IMR-90 (cell line): ENCODE measurements around the gene AK2. TPM values are rescaled to one million over a fixed set of nuclear protein-coding genes. Genes with fewer than 3 reads are reported as not detected.

ENCODE experiments used
- ATAC-seq: fragments of 200-7000 bp; cut with Tn5 transposase; 2 replicates; pipeline ENCODE4 v1.9.1; 2020; ENCODE audit warnings: low read depth, mild to moderate bottlenecking, moderate library complexity
- BruUV-seq: library from RNA; stranded (reverse); fragments of 400-500 nt; replicated peaks from 2 replicates; lab custom pipeline; 2021; lab: Mats Ljungman, UMichigan
- CTCF ChIA-PET: fragments of 300-600 bp; formaldehyde crosslinking; extraction: SDS; loops from one replicate; lab custom pipeline; 2021; ENCODE audit warnings: antibody characterized with exemption; lab: Yijun Ruan, JAX
- POLR2A ChIA-PET: fragments of 300-600 bp; sonication (Branson Sonifier 250); formaldehyde crosslinking; loops from one replicate; lab custom pipeline; 2022; ENCODE audit warnings: antibody characterized with exemption; ENCODE audit not compliant: unreplicated experiment; lab: Charles Lee
- DNase-seq: peaks from one replicate; pipeline ENCODE4 v3.0.0; 2013
- H2AFZ ChIP-seq: replicated peaks from 2 replicates; pipeline ENCODE3; 2013; ENCODE audit warnings: low read length, mild to moderate bottlenecking; ENCODE audit not compliant: poor library complexity
- H2AK5ac ChIP-seq: 2 replicates; pipeline ENCODE4 v1.6.1; 2013; ENCODE audit warnings: low read depth, low read length, inconsistent platforms
- H2AK9ac ChIP-seq: replicated peaks from 2 replicates; pipeline ENCODE3; 2013; ENCODE audit warnings: mild to moderate bottlenecking, low read depth, low read length, moderate library complexity; ENCODE audit not compliant: poor library complexity
- H2BK120ac ChIP-seq: 2 replicates; pipeline ENCODE4 v1.6.1; 2013; ENCODE audit warnings: low read depth, low read length, inconsistent platforms
- H2BK15ac ChIP-seq: 3 replicates; pipeline ENCODE4 v1.6.1; 2013; ENCODE audit warnings: low read depth, low read length, inconsistent platforms
- H2BK20ac ChIP-seq: 2 replicates; pipeline ENCODE4 v1.6.1; 2013; ENCODE audit warnings: low read depth, mild to moderate bottlenecking, inconsistent platforms, low read length, moderate library complexity
- H2BK5ac ChIP-seq: 2 replicates; pipeline ENCODE4 v1.6.1; 2013; ENCODE audit warnings: mild to moderate bottlenecking, low read depth, low read length, inconsistent platforms; ENCODE audit not compliant: poor library complexity, severe bottlenecking
- H3K14ac ChIP-seq: replicated peaks from 2 replicates; pipeline ENCODE4 v1.6.1; 2013; ENCODE audit warnings: low read depth, low read length, inconsistent platforms
- H3K18ac ChIP-seq: 2 replicates; pipeline ENCODE4 v1.6.1; 2013; ENCODE audit warnings: low read depth, low read length, control low read depth
- H3K23ac ChIP-seq: 2 replicates; pipeline ENCODE4 v1.6.1; 2013; ENCODE audit warnings: low read depth, low read length, inconsistent platforms
- H3K27ac ChIP-seq: 2 replicates; pipeline ENCODE4 v1.5.1; 2013; ENCODE audit warnings: mild to moderate bottlenecking, control low read depth, low read length; ENCODE audit not compliant: insufficient read depth
- H3K27me3 ChIP-seq: 2 replicates; pipeline ENCODE4 v1.6.1; 2013; ENCODE audit warnings: low read length; ENCODE audit not compliant: control insufficient read depth, insufficient read depth
- H3K36me3 ChIP-seq: 2 replicates; pipeline ENCODE4 v1.6.1; 2013; ENCODE audit warnings: low read length, mixed read lengths; ENCODE audit not compliant: control insufficient read depth, insufficient read depth
- H3K4ac ChIP-seq: 2 replicates; pipeline ENCODE4 v1.6.1; 2013; ENCODE audit warnings: low read depth, low read length, inconsistent platforms
- H3K4me1 ChIP-seq: 2 replicates; pipeline ENCODE4 v1.6.1; 2013; ENCODE audit warnings: low read length, mixed read lengths; ENCODE audit not compliant: control insufficient read depth, insufficient read depth
- H3K4me2 ChIP-seq: 2 replicates; pipeline ENCODE4 v1.6.1; 2013; ENCODE audit warnings: low read depth, mild to moderate bottlenecking, control low read depth, low read length, moderate library complexity
- H3K4me3 ChIP-seq: 2 replicates; pipeline ENCODE4 v1.5.1; 2013; ENCODE audit warnings: low read depth, mild to moderate bottlenecking, control low read depth, low read length, moderate library complexity; ENCODE audit not compliant: insufficient read depth
- H3K56ac ChIP-seq: 2 replicates; pipeline ENCODE4 v1.6.1; 2013; ENCODE audit warnings: low read length, inconsistent platforms; ENCODE audit not compliant: insufficient read depth; ENCODE audit errors: extremely low read depth
- H3K79me1 ChIP-seq, 2 experiments: 2 replicates each; pipeline ENCODE4 v1.6.1; 2013; ENCODE audit warnings: low read length in 2 of 2, inconsistent platforms in 1 of 2, low read depth in 1 of 2
- H3K9ac ChIP-seq: 2 replicates; pipeline ENCODE4 v1.6.1; 2013; ENCODE audit warnings: low read depth, low read length, control low read depth
- H3K9me1 ChIP-seq: 2 replicates; pipeline ENCODE4 v1.6.1; 2013; ENCODE audit warnings: low read length, inconsistent platforms; ENCODE audit not compliant: insufficient read depth
- H3K9me3 ChIP-seq: 2 replicates; pipeline ENCODE4 v1.6.1; 2013; ENCODE audit warnings: low read length; ENCODE audit not compliant: control insufficient read depth, insufficient read depth
- H4K20me1 ChIP-seq: 2 replicates; pipeline ENCODE4 v1.6.1; 2013; ENCODE audit warnings: low read length, inconsistent platforms; ENCODE audit not compliant: insufficient read depth
- H4K5ac ChIP-seq: 2 replicates; pipeline ENCODE4 v1.6.1; 2013; ENCODE audit warnings: mild to moderate bottlenecking, low read depth, low read length, control low read depth
- H4K8ac ChIP-seq, 2 experiments: 2 replicates each; pipeline ENCODE4 v1.6.1; 2013; ENCODE audit warnings: low read depth in 2 of 2, low read length in 2 of 2, control low read depth in 1 of 2, inconsistent platforms in 1 of 2
- H4K91ac ChIP-seq: 2 replicates; pipeline ENCODE4 v1.6.1; 2013; ENCODE audit warnings: low read depth, low read length, inconsistent platforms; ENCODE audit not compliant: insufficient read depth
- RCOR1 ChIP-seq: IDR thresholded peaks from 2 replicates; pipeline ENCODE4 v1.6.1; 2012; ENCODE audit warnings: mild to moderate bottlenecking, low read length, improper control_type of control experiment; ENCODE audit not compliant: insufficient replicate concordance
- WGBS, 2 experiments: methylation state at CpG; one replicate each; pipeline versions ENCODE4 v1.1.5 to v1.1.7; 2013; ENCODE audit warnings: missing lambda C conversion rate in 2 of 2; ENCODE audit not compliant: insufficient read length in 1 of 2; ENCODE audit errors: extremely low coverage in 2 of 2; 5-methylcytosine and 5-hydroxymethylcytosine counted together
- dilution Hi-C: fragments of 300-500 bp; cut with HindIII; formaldehyde crosslinking; loops from one replicate; pipeline ENCODE4 v1.14.3; 2018; ENCODE audit warnings: low sequenced_read_pairs; ENCODE audit not compliant: unreplicated experiment
- in situ Hi-C: fragments of 300-500 bp; cut with MboI; formaldehyde crosslinking; loops from 3 replicates; pipeline ENCODE4 v1.14.3; 2019; ENCODE audit warnings: low sequenced_read_pairs, inconsistent platforms, mixed read lengths
- intact Hi-C: fragments of 100-400 bp; cut with micrococcal nuclease; formaldehyde crosslinking; loops from 2 replicates; pipeline ENCODE4 v1.10.0; 2022
- polyA plus RNA-seq, 3 experiments: library from polyadenylated mRNA; depleted of rRNA; stranded (reverse); fragments of >200 nt; gene quantifications; 2 replicates each; pipeline ENCODE4 v1.2.3, GENCODE V29; 2012; ENCODE audit warnings: low replicate concordance in 1 of 3
- total RNA-seq: library from RNA; depleted of rRNA; stranded (reverse); fragments of >200 nt; gene quantifications from 2 replicates; pipeline ENCODE4 v1.2.3, GENCODE V29; 2012

AK2 gene
- total and polyA plus RNA-seq, 2 of the 4 experiments (the other 2 are of a cell fraction) = 118 to 203 TPM

DNA sequence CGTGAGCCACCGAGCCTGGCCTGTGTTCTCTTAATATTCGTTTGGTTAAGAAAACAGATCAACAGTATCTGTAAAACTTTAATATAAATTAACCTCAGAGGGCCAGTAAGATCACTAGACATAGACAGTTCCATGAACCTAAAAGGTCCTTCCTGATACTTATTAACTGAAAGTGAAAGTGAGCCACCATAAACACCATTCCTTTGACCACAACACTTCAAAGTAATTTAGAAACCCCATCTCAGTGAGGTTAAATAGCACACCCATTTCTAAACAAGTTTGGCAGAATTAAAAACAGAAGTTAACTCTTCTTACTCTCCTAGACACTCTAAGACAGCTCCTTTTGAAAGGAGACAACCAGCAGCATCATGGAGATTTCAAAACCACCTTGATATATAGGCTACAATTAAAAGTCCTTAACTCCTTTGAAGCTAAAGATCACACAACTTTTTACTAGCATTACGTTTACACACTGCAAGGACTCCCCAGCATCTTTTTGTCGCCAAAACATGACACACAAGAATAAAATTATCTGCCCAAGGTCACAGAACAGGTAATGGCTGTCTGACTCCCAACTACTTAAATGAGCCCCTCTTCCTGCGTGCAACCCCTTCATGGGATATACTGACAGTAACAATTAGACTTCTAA, 74.3 kb downstream of the AK2 start:
- Histone ChIP-seq H3K4ac (no peak overlapping the region), H4K8ac (no peak overlapping the region), H2AK5ac (no peak overlapping the region), H4K5ac (no peak overlapping the region), H3K4me1 (peaks cover 10% of the 10 kb centered on the region), H2BK120ac (no peak overlapping the region), H3K14ac (0 out of 2 replicates have a peak overlapping the region, but pooled peaks have one; percentile 43), H3K18ac (no peak overlapping the region), H3K27ac (no peak overlapping the region), H3K4me3 (peak overlapping the region; percentile 35), H3K4me2 (peak overlapping the region; percentile 86), H2BK20ac (no peak overlapping the region), H3K9ac (no peak overlapping the region), H2BK15ac (no peak overlapping the region), H3K9me1 (peaks cover 11% of the 10 kb centered on the region), H3K36me3 (no peaks in the 10 kb centered on the region), H3K27me3 (no peaks in the 10 kb centered on the region), H3K79me1 (peaks cover 28 to 42% of the 10 kb centered on the region in 2 experiments), H3K23ac (peak overlapping the region; percentile 58), H3K9me3 (no peaks in the 10 kb centered on the region), H4K91ac (no peak overlapping the region), H3K56ac (no peak overlapping the region), H2BK5ac (no peak overlapping the region), H2AK9ac (no peak overlapping the region), H4K20me1 (peaks cover 27% of the 10 kb centered on the region), H2AFZ (no peak overlapping the region)
- dilution Hi-C loops = no loop called here
- no peak for ATAC-seq
- peak; percentile 26 for DNase-seq
- intact Hi-C loops = loop anchor here (2.0 kb wide), 1 partner anchor 26 kb away; no protein-coding TSS in a partner anchor
- in situ Hi-C loops = no loop called here
- 48% methylated on average over 2 of the region's 6 CpGs; no CpG with 5 or more reads in 1 of the 2 experiments for WGBS, 2 experiments
- TF ChIP-seq RCOR1 = no peak
- ChIA-PET POLR2A (no interaction called here), CTCF (no interaction called here)
- no TSS peak for BruUV-seq
